ENCODE measurements around the gene BLTP3A. TPM values are rescaled to one million over a fixed set of nuclear protein-coding genes. Genes with fewer than 3 reads are reported as not detected.

The BLTP3A gene
- total and polyA plus RNA-seq, 10 of the 15 experiments (the other 5 are each of a cell fraction or from before 2014, with no cell fraction given) = 2.7 to 16.7 (median 9.9) TPM

- TF ChIP-seq CEBPZ (IDR thresholded peaks at IDR 0.05; ENCODE audit: low read depth, low read length) = no peak
These were observed 23.7 kb upstream of the BLTP3A start (continued) for GRCh38 chr6:34768148-34768547.

GRCh38 chr6:34771727-34772126, 20.2 kb upstream of the BLTP3A start:
- ChIA-PET RAD21 (ENCODE audit: unreplicated experiment) (interaction anchor here (1.3 kb wide), 1 partner anchor 15 kb away, joined by 3 read pairs; the partner anchor contains the start of gene SNRPC), CTCF (no interaction called here), SMC1A (ENCODE audit: uncharacterized antibody, unreplicated experiment) (no interaction called here), POLR2A (no interaction called here)
- no peak overlapping the region for H3K4me3 ChIP-seq
- DNase-seq (ENCODE audit: low read depth, low spot score) (no peak), FAIRE-seq (no peak), ATAC-seq (no peak)
- H3K4me2 ChIP-seq (ENCODE audit: control insufficient read depth, insufficient read depth) = no peak overlapping the region
- no peaks in the 10 kb centered on the region for H3K9me3 ChIP-seq (replicated peaks; ENCODE audit: control insufficient read depth, insufficient read depth, low read length)
- WGBS (ENCODE audit: insufficient coverage, insufficient replicate concordance, low lambda C conversion rate, missing lambda C conversion rate) = 50% methylated on average over 1 of the region's 1 CpG
- in situ Hi-C loops (cut with MboI) (no loop called here), intact Hi-C loops (cut with micrococcal nuclease; ENCODE audit: unreplicated experiment) (no loop called here)
- no peaks in the 10 kb centered on the region for H3K27me3 ChIP-seq (replicated peaks in 1 of 2; ENCODE audit: control insufficient read depth in 2 of 2, insufficient read depth in 2 of 2, low read length in 1 of 2)
- peaks cover 2 to 29% of the 10 kb centered on the region in 2 experiments for H3K36me3 ChIP-seq (ENCODE audit: control insufficient read depth in 2 of 2, insufficient read depth in 2 of 2, low read length in 1 of 2)
- H2AFZ ChIP-seq (ENCODE audit: control insufficient read depth, low read depth, low read length) = no peak overlapping the region
- BruUV-seq (replicated peaks) = no TSS peak
- no peaks in the 10 kb centered on the region for H3K79me2 ChIP-seq (ENCODE audit: control insufficient read depth, insufficient read depth, low read length)
- H4K20me1 ChIP-seq (ENCODE audit: control insufficient read depth, insufficient read depth) = no peaks in the 10 kb centered on the region
- no peak overlapping the region for H3K27ac ChIP-seq (ENCODE audit: control insufficient read depth, insufficient read depth)
- no peaks in the 10 kb centered on the region for H3K4me1 ChIP-seq (ENCODE audit: control insufficient read depth, insufficient read depth, low read length)
- no peak overlapping the region for H3K9ac ChIP-seq (ENCODE audit: control insufficient read depth, insufficient read depth, low read length)
- TF ChIP-seq EGR1 (IDR thresholded peaks at IDR 0.05; ENCODE audit: borderline replicate concordance in 1 of 2, low read depth in 2 of 2, low read length in 2 of 2) = no peak
- TF ChIP-seq BHLHE40 (IDR thresholded peaks at IDR 0.05; ENCODE audit: borderline replicate concordance in 1 of 2, low read depth in 2 of 2, low read length in 1 of 2) = no peak
- TF ChIP-seq STAT3 (IDR thresholded peaks at IDR 0.05; ENCODE audit: low read depth, low read length) = no peak
- TF ChIP-seq KDM1A (IDR thresholded peaks at IDR 0.05; ENCODE audit: borderline replicate concordance) = no peak
- TF ChIP-seq PRDM15 (CRISPR knock-in tag; IDR thresholded peaks at IDR 0.05) = no peak
- no peak for TF ChIP-seq FOXM1 (IDR thresholded peaks at IDR 0.05; ENCODE audit: low read depth, low read length)
- no peak for TF ChIP-seq BRCA1 (IDR thresholded peaks at IDR 0.05; ENCODE audit: low read depth, low read length)
- TF ChIP-seq RELB (IDR thresholded peaks at IDR 0.05; ENCODE audit: low read depth) = no peak
- no peak for TF ChIP-seq TCF7 (IDR thresholded peaks at IDR 0.05; ENCODE audit: borderline replicate concordance)
- no peak for TF ChIP-seq RCOR1 (conservative IDR thresholded peaks at IDR 0.05; ENCODE audit: low read depth, low read length)
- TF ChIP-seq BACH1 (IDR thresholded peaks at IDR 0.05; ENCODE audit: borderline replicate concordance) = no peak
- TF ChIP-seq RFX5 (IDR thresholded peaks at IDR 0.05; ENCODE audit: low read depth, low read length) = no peak
- TF ChIP-seq POLR2A (IDR thresholded peaks at IDR 0.05; ENCODE audit: low read depth, low read length) = no peak
- no peak for TF ChIP-seq RUNX3 (IDR thresholded peaks at IDR 0.05; ENCODE audit: low read length)
- no peak for TF ChIP-seq SP1 (IDR thresholded peaks at IDR 0.05; ENCODE audit: low read depth, low read length)
- TF ChIP-seq PML (IDR thresholded peaks at IDR 0.05; ENCODE audit: low read length) = no peak

Data from GM12878 (cell line).